Spinal cord (tissue), 10 donors: Measurements from ENCODE around the gene SNRPA. TPM values are rescaled to one million over a fixed set of nuclear protein-coding genes. Genes with fewer than 3 reads are reported as not detected.

ENCODE experiments used
- DNase-seq, 6 donors: peaks; one replicate each; pipeline versions ENCODE4 v3.0.0 to v3.0.0-alpha.2; 2013 to 2015; ENCODE audit warnings: low spot score in 6 of 6, low read depth in 4 of 6
- H3K27ac ChIP-seq: one replicate; pipeline ENCODE4 v1.5.1; 2013; ENCODE audit warnings: low read depth, low read length, control low read depth
- H3K27me3 ChIP-seq: one replicate; pipeline ENCODE4 v1.6.1; 2013; ENCODE audit warnings: low read length; ENCODE audit not compliant: control insufficient read depth, insufficient read depth
- H3K36me3 ChIP-seq: one replicate; pipeline ENCODE4 v1.6.1; 2013; ENCODE audit warnings: low read length; ENCODE audit not compliant: control insufficient read depth, insufficient read depth
- H3K4me1 ChIP-seq: one replicate; pipeline ENCODE4 v1.6.1; 2013; ENCODE audit warnings: low read length; ENCODE audit not compliant: control insufficient read depth, insufficient read depth
- H3K4me3 ChIP-seq: one replicate; pipeline ENCODE4 v1.5.1; 2013; ENCODE audit warnings: low read depth, low read length, control low read depth
- H3K9me3 ChIP-seq: one replicate; pipeline ENCODE4 v1.6.1; 2013; ENCODE audit warnings: low read length; ENCODE audit not compliant: control insufficient read depth, insufficient read depth
- WGBS: methylation state at CpG from one replicate; pipeline ENCODE4 v1.1.5; 2013; ENCODE audit warnings: missing lambda C conversion rate; ENCODE audit not compliant: insufficient coverage; 5-methylcytosine and 5-hydroxymethylcytosine counted together
- polyA plus RNA-seq, 2 donors: library from polyadenylated mRNA; unstranded; fragments of 120-200 nt; gene quantifications; one replicate each; pipeline ENCODE4 v1.2.1, GENCODE V29; 2013; ENCODE audit not compliant: insufficient read length in 2 of 2
- total RNA-seq, 2 donors: library from RNA; depleted of rRNA in 1 of 2; stranded (reverse); fragments of 120-200 nt in 1 of 2; fragments of >200 nt in 1 of 2; gene quantifications; one replicate each; pipeline versions ENCODE4 v1.2.3 to v1.2.4, GENCODE V29; 2013 to 2014
- donor health status: healthy.

The SNRPA gene
- total and polyA plus RNA-seq, 4 donors: 21.7 to 86.4 (median 54.6) TPM

DNA sequence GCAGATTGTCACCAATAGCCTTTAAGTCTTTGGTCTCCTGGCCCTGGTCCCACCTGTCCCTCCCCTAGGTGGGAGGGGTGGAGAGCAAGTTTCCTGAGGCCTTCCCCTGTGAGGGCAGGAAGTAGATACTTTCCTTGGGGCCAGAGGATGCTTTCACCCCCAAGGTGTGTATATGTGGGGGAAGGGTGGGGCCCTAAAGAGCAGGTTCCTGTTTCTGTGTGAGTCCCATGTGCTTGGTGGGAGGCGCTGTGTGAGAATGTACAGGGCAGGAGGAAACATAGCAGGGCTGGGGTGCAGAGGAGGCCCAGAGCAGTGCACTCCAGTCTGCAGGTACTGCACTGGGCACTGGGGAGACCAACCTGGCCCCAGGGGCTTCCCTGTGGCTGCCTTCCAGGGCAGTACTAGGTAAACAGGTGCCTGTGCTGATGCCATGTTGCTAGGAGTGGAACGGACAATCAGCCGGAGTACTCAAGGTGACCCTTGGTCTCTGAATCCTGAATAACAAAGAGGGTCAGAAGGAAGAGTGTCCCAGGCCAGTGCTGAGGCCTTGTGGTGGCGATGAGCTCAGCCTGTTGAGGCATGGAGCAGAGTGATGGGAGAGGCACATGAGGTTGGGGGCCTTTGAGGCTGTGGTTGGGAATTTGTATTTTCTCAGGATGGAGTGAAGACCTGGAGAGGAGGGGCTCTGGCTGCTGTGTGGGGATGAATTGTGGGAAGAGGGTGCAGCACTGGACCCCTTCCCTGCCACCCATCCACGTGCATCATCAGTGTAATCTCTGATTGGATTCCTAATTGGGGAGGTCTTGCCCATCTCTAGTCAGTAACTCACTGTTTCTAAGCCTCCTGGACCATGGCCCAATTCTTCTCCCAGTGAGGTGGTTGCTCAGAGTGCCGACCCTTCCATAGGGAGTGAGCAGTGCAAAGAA, 53.1 kb downstream of the SNRPA start:
- Histone ChIP-seq H3K27ac (no peak overlapping the region), H3K4me1 (peaks cover 89% of the 10 kb centered on the region), H3K36me3 (peaks cover 75% of the 10 kb centered on the region), H3K9me3 (no peaks in the 10 kb centered on the region), H3K4me3 (no peak overlapping the region), H3K27me3 (no peaks in the 10 kb centered on the region)
- DNase-seq: peak in 1 of 6 donors; percentile 17
- WGBS: 81% methylated on average over 4 of the region's 6 CpGs

DNA sequence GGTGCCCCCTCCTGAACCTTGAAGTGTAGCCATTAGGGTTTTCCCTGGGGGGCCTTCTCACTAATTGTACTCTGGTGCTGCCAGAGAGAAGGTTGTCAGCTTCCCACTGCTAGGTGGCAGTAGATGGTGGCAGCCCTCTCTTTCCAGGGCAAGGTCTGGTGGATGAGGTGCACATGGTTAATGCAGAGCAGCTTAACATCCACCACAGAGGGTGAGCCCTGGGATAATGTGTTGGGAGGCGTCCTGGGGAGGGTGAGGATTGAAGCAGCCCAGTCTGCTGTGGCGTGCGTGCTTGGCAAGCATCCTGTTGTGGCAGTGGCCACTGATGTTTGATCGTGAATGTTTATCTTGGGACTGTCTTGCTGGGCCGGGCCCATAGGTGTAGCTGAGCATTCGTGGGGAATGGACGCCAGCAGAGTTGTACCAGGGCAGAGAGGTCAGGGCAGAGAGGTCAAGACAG, 53.8 kb downstream of the SNRPA start:
- DNase-seq: peak in 2 of 6 donors; percentile 27 to 43
- Histone ChIP-seq H3K27me3 (no peaks in the 10 kb centered on the region), H3K27ac (no peak overlapping the region), H3K4me3 (no peak overlapping the region), H3K4me1 (peaks cover 92% of the 10 kb centered on the region), H3K36me3 (peaks cover 80% of the 10 kb centered on the region), H3K9me3 (no peaks in the 10 kb centered on the region)
- 58% methylated on average over 7 of the region's 7 CpGs for WGBS

DNA sequence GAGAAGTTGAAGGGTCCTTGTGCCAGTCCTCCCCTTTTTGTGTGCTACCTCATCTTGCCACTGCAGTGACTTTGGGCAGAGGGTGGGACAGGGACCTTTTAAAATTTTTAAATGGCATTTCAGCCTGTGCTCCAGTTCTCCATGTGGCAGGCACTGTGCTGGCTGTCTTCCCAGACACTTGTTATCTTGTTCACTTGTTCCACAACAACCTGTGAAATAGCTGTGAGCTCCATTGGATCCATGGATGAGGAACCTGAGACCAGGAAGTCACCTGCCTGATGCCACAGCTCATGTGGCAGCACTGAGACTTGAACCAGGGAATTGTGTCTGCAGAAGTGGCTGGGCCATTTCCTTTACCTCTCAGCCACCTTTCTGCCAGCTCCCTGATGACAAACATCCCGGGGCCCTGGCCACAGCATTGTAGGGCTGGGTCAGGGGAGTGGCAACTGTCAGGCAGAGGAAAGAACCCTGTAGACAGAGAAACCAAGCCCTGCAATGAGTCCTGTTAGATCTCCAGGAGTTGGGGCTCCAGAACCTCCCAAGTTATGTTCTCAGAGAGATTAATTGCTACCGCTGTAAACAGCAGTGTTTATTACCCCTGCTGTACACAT, 54.4 kb downstream of the SNRPA start:
- 77% methylated on average over 2 of the region's 2 CpGs for WGBS
- H3K4me1 ChIP-seq: peaks cover 92% of the 10 kb centered on the region
- no peak overlapping the region for H3K4me3 ChIP-seq
- no peaks in the 10 kb centered on the region for H3K9me3 ChIP-seq
- H3K27ac ChIP-seq: no peak overlapping the region
- no peaks in the 10 kb centered on the region for H3K27me3 ChIP-seq
- peaks cover 79% of the 10 kb centered on the region for H3K36me3 ChIP-seq
- DNase-seq: peak in 1 of 6 donors; percentile 16

GRCh38 chr19:40806423-40807146, 55.6 kb downstream of the SNRPA start:
- Histone ChIP-seq H3K36me3 (peaks cover 67% of the 10 kb centered on the region), H3K27ac (peak overlapping the region; percentile 70), H3K27me3 (no peaks in the 10 kb centered on the region), H3K4me3 (no peak overlapping the region), H3K9me3 (no peaks in the 10 kb centered on the region), H3K4me1 (peaks cover 91% of the 10 kb centered on the region)
- DNase-seq: peak; percentile 86 to 99 (median 91)
- WGBS: 5% methylated on average over 16 of the region's 26 CpGs

GRCh38 chr19:40807147-40808020, 56.4 kb downstream of the SNRPA start:
- no peaks in the 10 kb centered on the region for H3K9me3 ChIP-seq
- no peaks in the 10 kb centered on the region for H3K27me3 ChIP-seq
- peaks cover 63% of the 10 kb centered on the region for H3K36me3 ChIP-seq
- peak in 2 of 6 donors; percentile 21 to 47 for DNase-seq
- no peak overlapping the region for H3K4me3 ChIP-seq
- WGBS: 55% methylated on average over 17 of the region's 18 CpGs
- H3K4me1 ChIP-seq: peaks cover 90% of the 10 kb centered on the region
- peak overlapping the region; percentile 70 for H3K27ac ChIP-seq

- H3K4me1 ChIP-seq: peaks cover 86% of the 10 kb centered on the region
- DNase-seq: no peak
- H3K36me3 ChIP-seq: peaks cover 57% of the 10 kb centered on the region
- no peaks in the 10 kb centered on the region for H3K9me3 ChIP-seq
- 93% methylated on average over 2 of the region's 2 CpGs for WGBS
- H3K4me3 ChIP-seq: no peak overlapping the region
- no peaks in the 10 kb centered on the region for H3K27me3 ChIP-seq
- H3K27ac ChIP-seq: no peak overlapping the region
Observed at GRCh38 chr19:40808021-40808325, 57.0 kb downstream of the SNRPA start.

DNA sequence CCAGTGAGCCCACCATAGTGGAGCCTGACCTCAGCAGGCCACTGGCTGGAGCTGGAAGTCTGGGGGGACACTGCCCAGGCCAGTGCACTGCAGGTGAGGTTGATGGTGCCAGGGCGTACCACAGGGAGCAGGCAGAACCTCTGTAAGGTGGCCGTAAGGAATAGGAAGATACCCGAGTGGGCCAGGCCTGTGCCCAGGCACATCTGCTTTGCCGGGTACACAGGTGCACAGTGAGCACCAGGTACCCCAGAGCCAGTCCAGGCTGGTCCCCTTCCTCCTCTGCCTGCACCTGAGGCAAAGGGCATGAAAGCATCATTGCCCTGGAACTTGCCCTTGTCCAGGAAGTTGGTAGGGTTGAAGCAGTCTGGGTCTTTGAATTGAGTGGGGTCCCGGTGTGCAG, 57.5 kb downstream of the SNRPA start:
- no peak for DNase-seq
- no peak overlapping the region for H3K4me3 ChIP-seq
- H3K9me3 ChIP-seq: no peaks in the 10 kb centered on the region
- 95% methylated on average over 5 of the region's 5 CpGs for WGBS
- no peaks in the 10 kb centered on the region for H3K27me3 ChIP-seq
- H3K36me3 ChIP-seq: peaks cover 51% of the 10 kb centered on the region
- peaks cover 84% of the 10 kb centered on the region for H3K4me1 ChIP-seq
- H3K27ac ChIP-seq: no peak overlapping the region

DNA sequence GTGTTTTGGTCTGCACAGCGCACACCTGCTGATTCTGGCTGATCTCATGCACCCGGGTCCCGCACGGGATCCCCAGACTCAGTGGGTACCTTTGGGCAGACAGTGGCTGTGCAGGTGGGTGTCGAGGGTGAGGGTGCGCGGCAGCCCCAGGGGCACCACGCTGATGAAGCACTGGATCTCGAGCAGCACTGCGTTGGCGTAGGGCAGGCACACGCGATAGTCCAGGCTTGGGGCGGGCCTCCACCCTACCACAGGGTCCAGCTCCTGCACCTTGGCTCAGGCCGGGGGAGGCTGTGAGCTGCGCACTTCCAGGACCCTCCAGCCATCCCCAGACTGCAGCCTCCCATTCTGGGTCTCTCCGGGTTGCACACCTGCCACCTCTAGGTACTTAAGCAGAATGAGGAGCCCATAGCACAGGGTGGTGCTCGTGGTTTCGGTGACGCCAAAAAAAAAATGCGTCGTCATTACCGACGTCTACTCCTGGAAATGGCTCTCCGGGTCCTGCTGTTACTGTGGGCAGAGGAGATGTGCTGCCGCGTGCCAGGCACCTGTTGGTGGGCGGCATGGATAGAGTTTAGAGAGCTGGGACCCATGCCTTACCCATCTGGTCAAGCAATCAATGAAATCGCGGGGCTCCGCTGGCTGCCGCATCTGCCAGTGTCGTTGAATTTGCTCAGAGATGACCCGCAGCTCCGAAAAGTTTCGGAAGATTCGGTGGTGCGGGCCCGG, 58.5 kb downstream of the SNRPA start:
- Histone ChIP-seq H3K27ac (no peak overlapping the region), H3K4me1 (peaks cover 80% of the 10 kb centered on the region), H3K4me3 (no peak overlapping the region), H3K36me3 (peaks cover 42% of the 10 kb centered on the region), H3K9me3 (no peaks in the 10 kb centered on the region), H3K27me3 (no peaks in the 10 kb centered on the region)
- WGBS: 93% methylated on average over 39 of the region's 39 CpGs
- peak in 1 of 6 donors; percentile 5 for DNase-seq
